Nephron (organoid): ENCODE measurements around the gene COMT.

Experiments used
- H3K27ac Mint-ChIP-seq, 3 experiments: 2 replicates each; pipeline ENCODE4 v1.8.0; 2020; ENCODE audit warnings: mixed read lengths in 3 of 3, mild to moderate bottlenecking in 2 of 3, moderate library complexity in 1 of 3
- H3K27me3 Mint-ChIP-seq: 2 replicates; pipeline ENCODE4 v1.8.0; 2021; ENCODE audit warnings: low read depth, mild to moderate bottlenecking, moderate library complexity, mixed read lengths
- H3K36me3 Mint-ChIP-seq: 2 replicates; pipeline ENCODE4 v1.8.0; 2020; ENCODE audit warnings: low read depth, mixed read lengths
- H3K4me1 Mint-ChIP-seq: 2 replicates; pipeline ENCODE4 v1.8.0; 2020; ENCODE audit warnings: mixed read lengths
- H3K4me3 Mint-ChIP-seq, 3 experiments: 2 replicates each; pipeline ENCODE4 v1.8.0; 2020; ENCODE audit warnings: mild to moderate bottlenecking in 3 of 3, mixed read lengths in 3 of 3, moderate library complexity in 2 of 3
- H3K9me3 Mint-ChIP-seq: 2 replicates; pipeline ENCODE4 v1.8.0; 2020; ENCODE audit warnings: mixed read lengths
- TF ChIP-seq, protein P1 (sequence below), 3 experiments: fragments of 200-600 bp; sonication (generic); IDR thresholded peaks; one replicate each; pipeline ENCODE4 v1.5.0; 2021; ENCODE audit warnings: antibody characterized with exemption in 3 of 3; ENCODE audit not compliant: unreplicated experiment in 3 of 3

Gene COMT

GRCh38 chr22:19911540-19912270 lies 29.9 kb upstream of the COMT start:
- TF ChIP-seq, protein P1, sequence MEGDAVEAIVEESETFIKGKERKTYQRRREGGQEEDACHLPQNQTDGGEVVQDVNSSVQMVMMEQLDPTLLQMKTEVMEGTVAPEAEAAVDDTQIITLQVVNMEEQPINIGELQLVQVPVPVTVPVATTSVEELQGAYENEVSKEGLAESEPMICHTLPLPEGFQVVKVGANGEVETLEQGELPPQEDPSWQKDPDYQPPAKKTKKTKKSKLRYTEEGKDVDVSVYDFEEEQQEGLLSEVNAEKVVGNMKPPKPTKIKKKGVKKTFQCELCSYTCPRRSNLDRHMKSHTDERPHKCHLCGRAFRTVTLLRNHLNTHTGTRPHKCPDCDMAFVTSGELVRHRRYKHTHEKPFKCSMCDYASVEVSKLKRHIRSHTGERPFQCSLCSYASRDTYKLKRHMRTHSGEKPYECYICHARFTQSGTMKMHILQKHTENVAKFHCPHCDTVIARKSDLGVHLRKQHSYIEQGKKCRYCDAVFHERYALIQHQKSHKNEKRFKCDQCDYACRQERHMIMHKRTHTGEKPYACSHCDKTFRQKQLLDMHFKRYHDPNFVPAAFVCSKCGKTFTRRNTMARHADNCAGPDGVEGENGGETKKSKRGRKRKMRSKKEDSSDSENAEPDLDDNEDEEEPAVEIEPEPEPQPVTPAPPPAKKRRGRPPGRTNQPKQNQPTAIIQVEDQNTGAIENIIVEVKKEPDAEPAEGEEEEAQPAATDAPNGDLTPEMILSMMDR (IDR thresholded peaks at IDR 0.05; ENCODE audit: unreplicated experiment in 3 of 3): no peak
- H3K4me3 Mint-ChIP-seq: no peak overlapping the region
- no peak overlapping the region for H3K27ac Mint-ChIP-seq
- peaks cover 15% of the 10 kb centered on the region for H3K4me1 Mint-ChIP-seq
- peaks cover 8% of the 10 kb centered on the region for H3K27me3 Mint-ChIP-seq
- H3K9me3 Mint-ChIP-seq: no peaks in the 10 kb centered on the region
- peaks cover 39% of the 10 kb centered on the region for H3K36me3 Mint-ChIP-seq

- no peak overlapping the region for H3K27ac Mint-ChIP-seq
- peaks cover 39% of the 10 kb centered on the region for H3K36me3 Mint-ChIP-seq
- H3K27me3 Mint-ChIP-seq: peaks cover 8% of the 10 kb centered on the region
- peaks cover 15% of the 10 kb centered on the region for H3K4me1 Mint-ChIP-seq
- TF ChIP-seq, protein P1 (IDR thresholded peaks at IDR 0.05; ENCODE audit: unreplicated experiment in 3 of 3): no peak
- H3K4me3 Mint-ChIP-seq: no peak overlapping the region
- no peaks in the 10 kb centered on the region for H3K9me3 Mint-ChIP-seq
Measured at GRCh38 chr22:19912271-19912999, 29.1 kb upstream of the COMT start.

GRCh38 chr22:19913337-19913936 lies 28.1 kb upstream of the COMT start:
- peaks cover 15% of the 10 kb centered on the region for H3K4me1 Mint-ChIP-seq
- H3K27me3 Mint-ChIP-seq: peaks cover 8% of the 10 kb centered on the region
- H3K4me3 Mint-ChIP-seq: no peak overlapping the region
- peaks cover 42% of the 10 kb centered on the region for H3K36me3 Mint-ChIP-seq
- TF ChIP-seq, protein P1 (IDR thresholded peaks at IDR 0.05; ENCODE audit: unreplicated experiment in 3 of 3): no peak
- no peaks in the 10 kb centered on the region for H3K9me3 Mint-ChIP-seq
- no peak overlapping the region for H3K27ac Mint-ChIP-seq

DNA sequence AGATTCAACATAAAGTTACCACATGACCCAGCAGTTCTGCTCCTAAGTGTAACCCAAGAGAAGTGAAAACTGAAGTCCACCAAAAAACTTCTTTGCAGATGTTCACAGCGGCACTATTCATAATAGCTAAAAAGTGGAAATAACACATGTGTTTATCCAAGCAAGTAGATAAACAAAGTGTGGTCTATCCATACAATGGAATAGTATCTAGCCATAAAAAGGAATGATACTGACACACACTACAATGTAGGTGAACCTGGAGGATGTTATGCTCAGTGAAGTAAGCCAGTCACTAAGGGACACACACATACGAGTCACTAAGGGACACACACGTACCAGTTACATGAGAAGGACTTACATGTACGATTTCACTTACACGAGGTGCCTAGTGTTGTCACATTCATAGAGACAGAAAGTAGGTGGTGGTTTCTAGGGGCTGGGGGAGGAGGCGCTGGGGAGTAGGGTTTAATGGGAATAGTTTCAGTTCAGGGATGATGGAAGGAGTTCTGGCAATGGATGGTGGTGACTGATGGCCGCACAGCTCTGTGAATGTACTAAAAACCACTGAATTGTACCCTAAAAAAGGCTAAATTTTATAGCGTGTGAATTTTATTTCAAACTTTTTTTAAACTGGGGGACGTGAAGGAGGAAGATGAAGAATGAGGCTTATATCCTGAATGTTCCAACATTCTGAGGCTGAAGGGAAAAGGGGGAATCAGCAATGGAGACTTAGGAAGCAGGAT lies 27.2 kb upstream of the COMT start:
- TF ChIP-seq, protein P1 (IDR thresholded peaks at IDR 0.05; ENCODE audit: unreplicated experiment in 3 of 3): no peak
- Mint-ChIP-seq H3K9me3 (no peaks in the 10 kb centered on the region), H3K4me1 (peaks cover 15% of the 10 kb centered on the region), H3K27me3 (peaks cover 8% of the 10 kb centered on the region), H3K36me3 (peaks cover 42% of the 10 kb centered on the region), H3K4me3 (no peak overlapping the region), H3K27ac (no peak overlapping the region)

DNA sequence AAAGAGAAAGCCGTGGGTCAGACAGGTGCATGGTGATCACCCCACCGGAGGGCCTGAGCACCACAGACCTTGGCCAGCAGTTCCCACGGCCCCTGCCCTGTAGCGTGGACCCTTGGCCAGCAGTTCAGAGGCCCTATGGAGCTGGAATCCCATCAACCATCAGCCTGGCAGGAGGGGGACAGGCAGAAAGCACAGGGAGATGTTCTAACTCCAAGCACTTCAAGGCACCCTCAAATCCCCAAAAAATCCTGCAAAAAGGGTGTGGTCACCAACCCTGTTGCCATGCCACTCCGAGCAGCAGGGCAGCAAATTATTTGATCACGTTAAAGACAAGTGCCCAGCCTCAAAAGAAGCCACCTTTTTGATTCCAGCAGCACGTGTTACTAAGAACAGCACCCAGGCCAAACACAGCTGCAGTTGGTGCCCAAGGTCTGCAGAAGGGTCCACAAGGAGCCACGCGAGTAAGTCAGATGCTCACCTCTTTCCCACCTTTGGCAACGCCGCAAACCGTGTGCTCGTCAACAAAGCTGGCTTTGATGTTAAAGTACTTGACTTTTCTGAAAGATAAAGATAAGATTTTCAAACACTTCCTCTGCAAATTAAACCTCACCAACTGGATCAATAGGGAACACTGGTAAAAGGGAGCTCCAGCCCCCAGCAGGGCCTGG lies 26.2 kb upstream of the COMT start:
- H3K27me3 Mint-ChIP-seq: peaks cover 4% of the 10 kb centered on the region
- H3K36me3 Mint-ChIP-seq: peaks cover 37% of the 10 kb centered on the region
- no peak overlapping the region for H3K27ac Mint-ChIP-seq
- TF ChIP-seq, protein P1 (IDR thresholded peaks at IDR 0.05; ENCODE audit: unreplicated experiment in 3 of 3): no peak
- H3K9me3 Mint-ChIP-seq: no peaks in the 10 kb centered on the region
- peaks cover 9% of the 10 kb centered on the region for H3K4me1 Mint-ChIP-seq
- no peak overlapping the region for H3K4me3 Mint-ChIP-seq
